IPS DF 6.9 (cell line): ENCODE data around the gene TTLL8.

Source experiments
- DNase-seq: peaks from one replicate; pipeline ENCODE4 v3.0.0-alpha.2; 2013; ENCODE audit warnings: low read depth, low spot score
- H3K27ac ChIP-seq: one replicate; pipeline ENCODE4 v1.5.1; 2013; ENCODE audit warnings: low read length, control low read depth
- H3K27me3 ChIP-seq: 2 replicates; pipeline ENCODE4 v1.6.1; 2013; ENCODE audit warnings: mild to moderate bottlenecking, low read length; ENCODE audit not compliant: control insufficient read depth, insufficient read depth
- H3K36me3 ChIP-seq: 2 replicates; pipeline ENCODE4 v1.6.1; 2013; ENCODE audit warnings: low read length; ENCODE audit not compliant: control insufficient read depth, insufficient read depth
- H3K4me1 ChIP-seq: 2 replicates; pipeline ENCODE4 v1.6.1; 2013; ENCODE audit warnings: low read length; ENCODE audit not compliant: control insufficient read depth, insufficient read depth
- H3K4me3 ChIP-seq: 2 replicates; pipeline ENCODE4 v1.5.1; 2013; ENCODE audit warnings: mild to moderate bottlenecking, low read length
- H3K9me3 ChIP-seq: 2 replicates; pipeline ENCODE4 v1.6.1; 2013; ENCODE audit warnings: low read length, inconsistent platforms; ENCODE audit not compliant: control insufficient read depth, insufficient read depth
- WGBS: extraction: QIAGEN DNeasy Blood & Tissue Kit; methylation state at CpG from one replicate; pipeline ENCODE4 v1.1.7; 2013; ENCODE audit warnings: mixed read lengths, missing lambda C conversion rate; ENCODE audit not compliant: insufficient read length, insufficient coverage; 5-methylcytosine and 5-hydroxymethylcytosine counted together

TTLL8 gene

DNA sequence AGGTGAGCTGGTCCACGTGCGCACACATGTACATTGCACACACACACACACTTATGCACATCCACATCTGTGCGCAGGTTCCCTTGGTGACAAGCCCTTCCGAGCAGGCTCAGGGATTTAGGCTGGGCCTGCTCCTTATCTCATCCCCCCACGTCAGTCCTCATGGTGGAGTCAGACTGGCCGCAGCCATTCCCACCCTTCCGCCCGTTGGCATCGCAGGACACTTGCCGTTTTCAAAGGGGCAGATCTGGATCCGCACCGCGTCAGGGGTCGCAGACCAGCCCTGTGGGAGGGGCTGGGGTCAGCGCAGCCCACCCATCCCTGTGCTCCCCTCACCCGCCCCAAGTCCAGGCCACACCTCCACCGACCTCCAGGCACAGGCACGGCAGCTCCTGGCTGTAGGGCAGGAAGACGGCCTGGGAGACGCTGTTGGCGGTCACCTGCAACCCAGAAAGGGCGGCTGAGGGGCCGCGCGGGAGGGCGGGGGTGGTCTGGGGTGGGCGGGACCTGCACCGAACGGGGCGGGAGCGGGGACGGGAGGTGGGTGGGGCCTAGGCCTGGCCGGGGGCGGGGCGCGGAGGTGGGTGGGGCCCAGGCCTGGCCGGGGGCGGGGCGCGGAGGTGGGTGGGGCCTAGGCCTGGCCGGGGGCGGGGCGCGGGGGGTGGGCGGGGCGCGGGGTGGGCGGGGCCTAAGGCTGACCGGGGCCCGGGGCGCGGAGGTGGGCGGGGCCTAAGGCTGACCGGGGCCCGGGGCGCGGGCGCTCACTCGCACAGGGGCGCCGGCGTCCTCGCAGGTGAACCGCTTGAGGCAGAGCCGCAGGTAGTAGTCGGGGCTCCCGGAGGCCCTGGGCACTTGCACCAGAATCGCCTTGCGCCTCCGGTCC, 58.8 kb downstream of the TTLL8 start:
- H3K4me3 ChIP-seq: peak overlapping the region; percentile 46; the same call in 1 of the 2 replicates
- no peaks in the 10 kb centered on the region for H3K9me3 ChIP-seq
- H3K27ac ChIP-seq: no peak overlapping the region
- H3K36me3 ChIP-seq: no peaks in the 10 kb centered on the region; the same call in 1 of the 2 replicates
- WGBS: no CpG with 5 or more reads among the region's 70 CpGs
- H3K4me1 ChIP-seq: peaks cover 3% of the 10 kb centered on the region; the same call in 1 of the 2 replicates
- H3K27me3 ChIP-seq: peaks cover 7% of the 10 kb centered on the region; the same call in 1 of the 2 replicates
- DNase-seq: no peak

GRCh38 chr22:49998718-49999062, 59.4 kb downstream of the TTLL8 start:
- Histone ChIP-seq H3K4me3 (no peak overlapping the region), H3K36me3 (no peaks in the 10 kb centered on the region; the same call in 1 of the 2 replicates), H3K27ac (no peak overlapping the region), H3K27me3 (peaks cover 7% of the 10 kb centered on the region; the same call in 1 of the 2 replicates), H3K9me3 (no peaks in the 10 kb centered on the region), H3K4me1 (peaks cover 3% of the 10 kb centered on the region; the same call in 1 of the 2 replicates)
- WGBS: no CpG with 5 or more reads among the region's 14 CpGs
- no peak for DNase-seq

DNA sequence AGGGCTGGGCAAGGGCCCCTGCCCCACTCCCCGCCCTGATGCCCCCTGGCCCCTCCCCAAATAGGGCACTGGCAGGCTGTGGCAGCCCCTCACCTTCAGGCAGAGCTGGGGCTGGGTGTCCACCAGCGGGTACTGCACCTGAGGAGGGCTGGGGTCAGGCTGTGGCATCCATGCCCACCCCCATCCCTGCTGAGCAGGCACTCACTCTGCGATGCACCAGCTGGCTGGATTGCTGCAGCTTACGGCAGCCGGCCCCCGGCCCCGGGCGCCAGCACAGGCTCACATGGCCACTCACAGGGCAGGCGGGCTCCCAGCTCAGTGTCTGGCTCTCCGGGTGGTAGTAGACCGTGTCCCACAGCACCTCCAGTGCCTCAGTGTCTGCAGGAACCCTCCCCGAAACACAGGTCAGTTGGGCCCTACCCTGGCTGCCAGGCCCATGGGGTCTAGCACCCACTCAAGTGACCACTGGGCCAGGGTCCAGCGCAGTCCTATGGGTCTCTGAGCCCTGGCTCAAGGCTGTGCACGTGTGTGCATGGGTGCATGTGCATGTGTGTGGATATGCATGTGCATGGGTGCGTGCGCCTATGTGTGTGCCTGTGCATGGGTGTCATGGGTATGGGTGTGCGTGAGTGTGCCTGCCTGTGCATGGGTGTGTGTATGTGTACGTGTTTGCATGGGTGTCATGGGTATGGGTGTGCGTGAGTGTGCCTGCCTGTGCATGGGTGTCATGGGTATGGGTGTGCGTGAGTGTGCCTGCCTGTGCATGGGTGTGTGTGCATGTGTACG, 60.0 kb downstream of the TTLL8 start:
- Histone ChIP-seq H3K27me3 (peaks cover 7% of the 10 kb centered on the region; the same call in 1 of the 2 replicates), H3K27ac (no peak overlapping the region), H3K4me1 (peaks cover 3% of the 10 kb centered on the region; the same call in 1 of the 2 replicates), H3K4me3 (no peak overlapping the region), H3K36me3 (no peaks in the 10 kb centered on the region; the same call in 1 of the 2 replicates), H3K9me3 (no peaks in the 10 kb centered on the region)
- DNase-seq: no peak
- WGBS: no CpG with 5 or more reads among the region's 21 CpGs

DNA sequence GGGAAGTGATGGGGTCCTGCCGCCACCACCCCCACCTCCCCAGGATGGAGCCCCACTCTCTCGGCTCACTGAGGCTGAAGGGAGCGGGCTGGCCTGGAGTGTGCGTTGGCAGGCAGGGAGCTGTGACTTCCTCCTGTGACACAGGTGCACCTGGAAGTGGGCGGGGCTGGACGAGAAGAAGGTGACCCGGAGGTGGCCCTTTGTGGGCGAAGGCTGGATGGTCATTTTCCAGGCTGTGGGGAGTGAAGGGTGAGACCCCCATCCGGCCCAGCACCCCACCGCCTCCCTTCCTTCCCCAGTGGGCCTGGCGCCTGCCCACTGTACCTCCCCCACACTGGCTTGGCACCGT, 60.9 kb downstream of the TTLL8 start:
- Histone ChIP-seq H3K4me1 (peaks cover 3% of the 10 kb centered on the region; the same call in 1 of the 2 replicates), H3K9me3 (no peaks in the 10 kb centered on the region), H3K4me3 (no peak overlapping the region), H3K36me3 (no peaks in the 10 kb centered on the region; the same call in 1 of the 2 replicates), H3K27me3 (peaks cover 7% of the 10 kb centered on the region; the same call in 1 of the 2 replicates), H3K27ac (no peak overlapping the region)
- no peak for DNase-seq
- WGBS: no CpG with 5 or more reads among the region's 12 CpGs

DNA sequence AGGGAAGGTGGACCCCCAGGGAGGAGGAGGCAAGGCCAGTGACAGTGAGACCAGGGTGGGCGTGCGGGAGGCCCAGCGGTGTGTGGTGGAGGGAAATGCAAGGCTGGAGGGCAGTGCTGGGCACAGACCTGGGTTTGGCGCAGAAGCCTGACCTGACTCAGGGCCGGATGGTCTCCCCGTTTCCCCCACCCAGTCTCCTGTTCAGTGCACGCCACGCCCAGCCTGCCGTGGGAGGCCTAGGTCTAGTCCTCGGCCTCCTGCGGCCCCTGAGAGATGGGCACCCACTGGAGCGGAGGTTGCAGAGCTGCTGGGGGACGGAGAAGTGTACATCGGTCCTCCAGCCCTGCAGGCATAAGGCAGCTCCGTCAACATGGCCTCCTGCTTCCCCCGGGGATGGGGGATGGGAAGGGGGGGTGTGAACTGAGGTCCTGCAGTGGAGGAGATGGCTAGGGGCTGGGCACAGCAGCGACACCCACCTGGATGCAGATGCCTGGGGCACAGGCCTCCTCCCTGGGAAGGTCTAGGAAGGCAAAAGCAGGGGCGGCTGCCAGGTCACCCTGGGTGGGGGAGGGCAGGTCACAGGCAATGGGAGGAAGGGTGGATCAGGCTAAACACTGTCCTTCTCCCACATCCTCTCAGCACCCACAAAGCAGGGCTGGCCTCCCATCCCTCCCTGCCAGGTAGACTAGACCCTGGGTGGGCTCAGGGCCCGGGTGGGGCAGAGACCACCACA, 61.4 kb downstream of the TTLL8 start:
- peaks cover 3% of the 10 kb centered on the region; the same call in 1 of the 2 replicates for H3K4me1 ChIP-seq
- no peak overlapping the region for H3K27ac ChIP-seq
- H3K9me3 ChIP-seq: no peaks in the 10 kb centered on the region
- H3K4me3 ChIP-seq: no peak overlapping the region
- peaks cover 7% of the 10 kb centered on the region; the same call in 1 of the 2 replicates for H3K27me3 ChIP-seq
- no peak for DNase-seq
- no peaks in the 10 kb centered on the region; the same call in 1 of the 2 replicates for H3K36me3 ChIP-seq
- no CpG with 5 or more reads among the region's 19 CpGs for WGBS

- WGBS: no CpG with 5 or more reads among the region's 4 CpGs
These were observed 62.0 kb downstream of the TTLL8 start for GRCh38 chr22:49996119-49996517.

GRCh38 chr22:49995361-49996118, 62.6 kb downstream of the TTLL8 start:
- H3K27me3 ChIP-seq: peaks cover 7% of the 10 kb centered on the region; the same call in 1 of the 2 replicates
- H3K36me3 ChIP-seq: no peaks in the 10 kb centered on the region
- no peak for DNase-seq
- WGBS: no CpG with 5 or more reads among the region's 10 CpGs
- H3K9me3 ChIP-seq: no peaks in the 10 kb centered on the region
- H3K4me3 ChIP-seq: no peak overlapping the region
- peaks cover 3% of the 10 kb centered on the region; the same call in 1 of the 2 replicates for H3K4me1 ChIP-seq
- no peak overlapping the region for H3K27ac ChIP-seq

More at GRCh38 chr22:49996119-49996517, 62.0 kb downstream of the TTLL8 start:
- no peak for DNase-seq
- Histone ChIP-seq H3K27me3 (peaks cover 7% of the 10 kb centered on the region; the same call in 1 of the 2 replicates), H3K27ac (no peak overlapping the region), H3K4me1 (peaks cover 3% of the 10 kb centered on the region; the same call in 1 of the 2 replicates), H3K4me3 (no peak overlapping the region), H3K36me3 (no peaks in the 10 kb centered on the region; the same call in 1 of the 2 replicates), H3K9me3 (no peaks in the 10 kb centered on the region)

DNA sequence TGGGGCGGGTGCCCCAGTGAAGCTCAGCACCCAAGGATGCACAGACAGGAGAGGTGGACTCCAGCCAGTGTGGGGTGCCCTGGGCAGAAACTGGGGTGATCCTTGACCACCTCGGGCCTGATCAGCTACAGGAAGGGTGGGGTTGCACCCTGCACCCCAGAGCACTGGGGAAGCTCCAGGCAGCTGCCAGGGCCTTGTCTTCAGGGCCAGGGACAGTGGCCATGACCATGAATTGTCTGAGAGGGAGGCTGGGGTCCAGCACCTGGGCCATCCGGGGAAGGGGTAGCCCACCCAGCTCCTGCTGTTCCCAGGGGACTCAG, 63.1 kb downstream of the TTLL8 start:
- Histone ChIP-seq H3K36me3 (no peaks in the 10 kb centered on the region), H3K27ac (no peak overlapping the region), H3K9me3 (no peaks in the 10 kb centered on the region), H3K27me3 (peaks cover 2% of the 10 kb centered on the region; the same call in 1 of the 2 replicates), H3K4me1 (peaks cover 3% of the 10 kb centered on the region; the same call in 1 of the 2 replicates), H3K4me3 (no peak overlapping the region)
- DNase-seq: no peak
- no CpG with 5 or more reads among the region's 3 CpGs for whole genome bisulfite sequencing

- Histone ChIP-seq H3K36me3 (no peaks in the 10 kb centered on the region), H3K27ac (no peak overlapping the region), H3K4me3 (no peak overlapping the region), H3K9me3 (no peaks in the 10 kb centered on the region), H3K4me1 (peaks cover 3% of the 10 kb centered on the region; the same call in 1 of the 2 replicates), H3K27me3 (no peaks in the 10 kb centered on the region)
- no peak for DNase-seq
- no CpG with 5 or more reads among the region's 21 CpGs for WGBS
These were observed 63.6 kb downstream of the TTLL8 start for GRCh38 chr22:49994361-49995040.
